ENCODE results near the gene NUP214.

NUP214 gene

DNA sequence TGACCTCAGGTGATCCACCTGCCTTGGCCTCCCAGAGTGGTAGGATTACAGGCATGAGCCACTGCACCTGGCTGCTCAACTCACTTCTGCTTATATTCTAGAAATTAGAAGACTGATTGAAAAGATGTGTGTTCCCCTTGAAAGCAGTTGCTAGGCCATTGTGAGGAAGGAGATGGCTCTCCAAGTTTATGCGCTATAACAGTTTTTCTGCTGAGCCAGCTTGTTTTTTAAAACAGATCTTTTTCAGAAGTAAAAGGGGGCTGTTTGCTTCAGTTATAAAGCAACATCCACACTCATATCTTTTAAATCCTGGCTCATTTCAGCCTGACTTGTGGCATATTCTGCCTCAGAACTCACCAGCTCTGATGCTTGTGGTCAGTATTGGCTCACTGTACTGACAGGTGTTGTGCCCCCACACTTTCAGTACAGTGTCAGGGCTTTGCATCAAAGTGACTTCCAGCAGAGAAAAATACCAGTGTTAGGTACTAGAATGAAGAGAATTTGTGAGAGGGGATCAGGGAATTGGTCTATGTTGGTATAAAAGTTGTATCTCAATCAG is 49.4 kb downstream of the NUP214 start:
- Histone ChIP-seq H3K27ac (replicated peaks) (no peak overlapping the region), H3K27me3 (ENCODE audit: insufficient read depth, poor library complexity, severe bottlenecking) (no peaks in the 10 kb centered on the region), H3K4me3 (replicated peaks; ENCODE audit: insufficient read depth, low read length) (no peak overlapping the region)
- TF ChIP-seq, protein P1, sequence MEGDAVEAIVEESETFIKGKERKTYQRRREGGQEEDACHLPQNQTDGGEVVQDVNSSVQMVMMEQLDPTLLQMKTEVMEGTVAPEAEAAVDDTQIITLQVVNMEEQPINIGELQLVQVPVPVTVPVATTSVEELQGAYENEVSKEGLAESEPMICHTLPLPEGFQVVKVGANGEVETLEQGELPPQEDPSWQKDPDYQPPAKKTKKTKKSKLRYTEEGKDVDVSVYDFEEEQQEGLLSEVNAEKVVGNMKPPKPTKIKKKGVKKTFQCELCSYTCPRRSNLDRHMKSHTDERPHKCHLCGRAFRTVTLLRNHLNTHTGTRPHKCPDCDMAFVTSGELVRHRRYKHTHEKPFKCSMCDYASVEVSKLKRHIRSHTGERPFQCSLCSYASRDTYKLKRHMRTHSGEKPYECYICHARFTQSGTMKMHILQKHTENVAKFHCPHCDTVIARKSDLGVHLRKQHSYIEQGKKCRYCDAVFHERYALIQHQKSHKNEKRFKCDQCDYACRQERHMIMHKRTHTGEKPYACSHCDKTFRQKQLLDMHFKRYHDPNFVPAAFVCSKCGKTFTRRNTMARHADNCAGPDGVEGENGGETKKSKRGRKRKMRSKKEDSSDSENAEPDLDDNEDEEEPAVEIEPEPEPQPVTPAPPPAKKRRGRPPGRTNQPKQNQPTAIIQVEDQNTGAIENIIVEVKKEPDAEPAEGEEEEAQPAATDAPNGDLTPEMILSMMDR (IDR thresholded peaks at IDR 0.05; ENCODE audit: insufficient read depth, low read length) = no peak
- no peak for TF ChIP-seq SPI1 (IDR thresholded peaks at IDR 0.05; ENCODE audit: borderline replicate concordance, low read depth)
- TF ChIP-seq, protein P2, sequence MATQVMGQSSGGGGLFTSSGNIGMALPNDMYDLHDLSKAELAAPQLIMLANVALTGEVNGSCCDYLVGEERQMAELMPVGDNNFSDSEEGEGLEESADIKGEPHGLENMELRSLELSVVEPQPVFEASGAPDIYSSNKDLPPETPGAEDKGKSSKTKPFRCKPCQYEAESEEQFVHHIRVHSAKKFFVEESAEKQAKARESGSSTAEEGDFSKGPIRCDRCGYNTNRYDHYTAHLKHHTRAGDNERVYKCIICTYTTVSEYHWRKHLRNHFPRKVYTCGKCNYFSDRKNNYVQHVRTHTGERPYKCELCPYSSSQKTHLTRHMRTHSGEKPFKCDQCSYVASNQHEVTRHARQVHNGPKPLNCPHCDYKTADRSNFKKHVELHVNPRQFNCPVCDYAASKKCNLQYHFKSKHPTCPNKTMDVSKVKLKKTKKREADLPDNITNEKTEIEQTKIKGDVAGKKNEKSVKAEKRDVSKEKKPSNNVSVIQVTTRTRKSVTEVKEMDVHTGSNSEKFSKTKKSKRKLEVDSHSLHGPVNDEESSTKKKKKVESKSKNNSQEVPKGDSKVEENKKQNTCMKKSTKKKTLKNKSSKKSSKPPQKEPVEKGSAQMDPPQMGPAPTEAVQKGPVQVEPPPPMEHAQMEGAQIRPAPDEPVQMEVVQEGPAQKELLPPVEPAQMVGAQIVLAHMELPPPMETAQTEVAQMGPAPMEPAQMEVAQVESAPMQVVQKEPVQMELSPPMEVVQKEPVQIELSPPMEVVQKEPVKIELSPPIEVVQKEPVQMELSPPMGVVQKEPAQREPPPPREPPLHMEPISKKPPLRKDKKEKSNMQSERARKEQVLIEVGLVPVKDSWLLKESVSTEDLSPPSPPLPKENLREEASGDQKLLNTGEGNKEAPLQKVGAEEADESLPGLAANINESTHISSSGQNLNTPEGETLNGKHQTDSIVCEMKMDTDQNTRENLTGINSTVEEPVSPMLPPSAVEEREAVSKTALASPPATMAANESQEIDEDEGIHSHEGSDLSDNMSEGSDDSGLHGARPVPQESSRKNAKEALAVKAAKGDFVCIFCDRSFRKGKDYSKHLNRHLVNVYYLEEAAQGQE (IDR thresholded peaks at IDR 0.05; ENCODE audit: insufficient replicate concordance, low read depth) = no peak
- no peak for TF ChIP-seq POLR2AphosphoS5 (IDR thresholded peaks at IDR 0.05; ENCODE audit: low read depth)
- no peak for TF ChIP-seq GABPA (IDR thresholded peaks at IDR 0.05; ENCODE audit: low read depth)
- no peak for DNase-seq (ENCODE audit: low read depth in 1 of 2, low spot score in 1 of 2)

DNA sequence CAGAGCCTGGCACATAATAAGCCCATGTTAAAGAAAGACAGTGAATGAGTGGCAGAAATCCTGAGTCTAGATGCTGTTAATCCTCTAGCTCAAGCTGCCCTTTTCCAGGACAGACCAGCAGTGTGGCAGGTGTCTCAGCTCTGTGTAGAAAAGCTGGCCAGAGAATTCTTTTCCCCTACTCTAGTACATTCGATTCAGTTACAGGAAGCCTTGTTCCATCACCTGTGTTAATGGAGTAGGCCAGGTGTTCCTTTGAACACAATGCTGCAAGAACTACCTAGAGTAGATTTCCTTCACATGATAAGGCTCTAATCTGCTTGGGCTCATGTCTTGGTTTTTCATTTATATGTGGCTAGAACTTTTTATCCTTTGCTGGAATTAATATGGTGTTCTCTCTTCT is 52.5 kb downstream of the NUP214 start:
- no peak for DNase-seq (ENCODE audit: low read depth in 1 of 2, low spot score in 1 of 2)
- no peak for TF ChIP-seq SPI1 (IDR thresholded peaks at IDR 0.05; ENCODE audit: borderline replicate concordance, low read depth)
- TF ChIP-seq, protein P2 (IDR thresholded peaks at IDR 0.05; ENCODE audit: insufficient replicate concordance, low read depth) = no peak
- no peak for TF ChIP-seq GABPA (IDR thresholded peaks at IDR 0.05; ENCODE audit: low read depth)
- no peak for TF ChIP-seq POLR2AphosphoS5 (IDR thresholded peaks at IDR 0.05; ENCODE audit: low read depth)
- TF ChIP-seq, protein P1 (IDR thresholded peaks at IDR 0.05; ENCODE audit: insufficient read depth, low read length) = no peak
- Histone ChIP-seq H3K27me3 (ENCODE audit: insufficient read depth, poor library complexity, severe bottlenecking) (no peaks in the 10 kb centered on the region), H3K4me3 (replicated peaks; ENCODE audit: insufficient read depth, low read length) (no peak overlapping the region), H3K27ac (replicated peaks) (no peak overlapping the region)

DNA sequence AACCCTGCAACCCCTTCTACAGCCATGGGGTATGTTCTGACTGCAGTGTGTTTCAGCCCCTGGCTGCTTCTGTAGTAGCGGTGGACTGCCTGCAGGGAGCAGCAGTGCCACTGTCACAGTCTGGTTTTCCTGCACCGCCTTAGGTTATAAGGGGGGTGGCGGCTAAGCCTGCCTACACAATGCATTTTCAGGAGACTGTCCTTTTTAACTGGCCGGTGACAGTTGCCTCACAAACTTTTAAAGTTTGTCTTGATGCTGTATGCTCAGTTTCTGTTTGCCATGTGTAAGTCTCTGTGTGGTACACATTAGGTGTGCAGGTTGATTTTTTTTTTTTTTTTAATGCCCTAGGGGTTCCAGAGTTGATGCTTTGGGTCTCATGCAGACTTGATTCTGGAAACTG is 53.0 kb downstream of the NUP214 start:
- TF ChIP-seq, protein P2 (IDR thresholded peaks at IDR 0.05; ENCODE audit: insufficient replicate concordance, low read depth) = no peak
- TF ChIP-seq, protein P1 (IDR thresholded peaks at IDR 0.05; ENCODE audit: insufficient read depth, low read length) = peak; percentile 96
- peak; percentile 33 to 81 for DNase-seq (ENCODE audit: low read depth in 1 of 2, low spot score in 1 of 2)

More for the DNA sequence above, 53.0 kb downstream of the NUP214 start:
- H3K4me3 ChIP-seq (replicated peaks; ENCODE audit: insufficient read depth, low read length) = no peak overlapping the region
- H3K27ac ChIP-seq (replicated peaks) = no peak overlapping the region
- no peaks in the 10 kb centered on the region for H3K27me3 ChIP-seq (ENCODE audit: insufficient read depth, poor library complexity, severe bottlenecking)
